HG03558 (cell line): ENCODE measurements around the gene BEAN1.

Source experiments
- ATAC-seq: cut with Tn5 transposase; IDR thresholded peaks from one replicate; pipeline ENCODE4 v1.9.1; 2021; ENCODE audit warnings: moderate number of reproducible peaks; ENCODE audit not compliant: unreplicated experiment; ENCODE audit errors: extremely low read depth

Gene BEAN1

GRCh38 chr16:66427036-66427860 lies at the start of gene BEAN1:
BEAN1 (plus strand) TSS chr16:66427295; CDS start chr16:66437677, 10,382 bp downstream.
- ATAC-seq = no peak

GRCh38 chr16:66377324-66377723 lies 49.8 kb upstream of the BEAN1 start:
- no peak for ATAC-seq

- ATAC-seq = no peak
Measured at GRCh38 chr16:66378741-66379570, 48.1 kb upstream of the BEAN1 start.

- no peak for ATAC-seq
Measured at GRCh38 chr16:66379571-66379941, 47.5 kb upstream of the BEAN1 start.

- ATAC-seq = no peak
Measured at GRCh38 chr16:66380421-66380820, 46.7 kb upstream of the BEAN1 start.

- ATAC-seq = no peak
Measured at GRCh38 chr16:66381585-66382170, 45.4 kb upstream of the BEAN1 start.

- no peak for ATAC-seq
Measured at GRCh38 chr16:66382171-66382965, 44.7 kb upstream of the BEAN1 start.

- no peak for ATAC-seq
Measured at GRCh38 chr16:66382966-66383299, 44.2 kb upstream of the BEAN1 start.

GRCh38 chr16:66383551-66383950 lies 43.5 kb upstream of the BEAN1 start:
- ATAC-seq = no peak

GRCh38 chr16:66385415-66385814 lies 41.7 kb upstream of the BEAN1 start:
- ATAC-seq = no peak

GRCh38 chr16:66386629-66387622 lies 40.2 kb upstream of the BEAN1 start:
- ATAC-seq = no peak

- ATAC-seq = no peak
Measured at GRCh38 chr16:66387817-66388332, 39.2 kb upstream of the BEAN1 start.

- no peak for ATAC-seq
Measured at GRCh38 chr16:66388350-66389139, 38.5 kb upstream of the BEAN1 start.

- ATAC-seq = no peak
Measured at GRCh38 chr16:66389256-66390176, 37.6 kb upstream of the BEAN1 start.

GRCh38 chr16:66390346-66391108 lies 36.6 kb upstream of the BEAN1 start:
- ATAC-seq = no peak
